CD4-positive, alpha-beta T cell (primary cell): ENCODE results near the gene ABHD17C. TPM values are rescaled to one million over a fixed set of nuclear protein-coding genes. Genes with fewer than 3 reads are reported as not detected.

ENCODE experiments used
- ATAC-seq: fragments of 200-7000 bp; cut with Tn5 transposase; one replicate; pipeline ENCODE4 v1.10.0; 2022; ENCODE audit warnings: mild to moderate bottlenecking; ENCODE audit not compliant: poor library complexity
- CTCF ChIA-PET: fragments of 350-600 bp; sonication (Branson Sonifier 250); formaldehyde crosslinking; loops from one replicate; lab custom pipeline; 2021; ENCODE audit warnings: antibody characterized with exemption, inconsistent platforms; lab: Charles Lee
- POLR2A ChIA-PET: fragments of 350-600 bp; sonication (Branson Sonifier 250); formaldehyde crosslinking; loops from one replicate; lab custom pipeline; 2021; ENCODE audit warnings: antibody characterized with exemption, inconsistent platforms; lab: Charles Lee
- DNase-seq, 14 experiments: peaks; one replicate each; pipeline ENCODE4 v3.0.0-alpha.2; 2013 to 2020; ENCODE audit warnings: mixed read lengths in 2 of 14
- H3K27ac ChIP-seq, 2 donors: one replicate each; pipeline versions ENCODE4 v1.5.1 to v1.7.0; 2013; ENCODE audit warnings: low read length in 2 of 2, low read depth in 1 of 2, mild to moderate bottlenecking in 1 of 2
- H3K27me3 ChIP-seq, 2 experiments: 1 replicate in 1 of 2; 2 replicates in 1 of 2; pipeline versions ENCODE4 v1.6.1 to v1.7.0; 2013; ENCODE audit warnings: low read length in 2 of 2, control low read depth in 1 of 2, mild to moderate bottlenecking in 1 of 2, moderate library complexity in 1 of 2; ENCODE audit not compliant: insufficient read depth in 2 of 2, control insufficient read depth in 1 of 2
- H3K36me3 ChIP-seq: one replicate; pipeline ENCODE4 v1.6.1; 2013; ENCODE audit warnings: low read length, control low read depth; ENCODE audit not compliant: insufficient read depth
- H3K4me1 ChIP-seq: one replicate; pipeline ENCODE4 v1.6.1; 2013; ENCODE audit warnings: low read length, control low read depth; ENCODE audit not compliant: insufficient read depth
- H3K4me3 ChIP-seq: one replicate; pipeline ENCODE4 v1.5.1; 2013; ENCODE audit warnings: mild to moderate bottlenecking, low read length, moderate library complexity
- H3K9me3 ChIP-seq, 2 experiments: 1 replicate in 1 of 2; 2 replicates in 1 of 2; pipeline versions ENCODE4 v1.6.1 to v1.7.0; 2013; ENCODE audit warnings: low read length in 2 of 2, mild to moderate bottlenecking in 2 of 2, control low read depth in 1 of 2, moderate library complexity in 1 of 2; ENCODE audit not compliant: control insufficient read depth in 1 of 2, insufficient read depth in 1 of 2
- H3K27ac Mint-ChIP-seq: one replicate; pipeline ENCODE4 v1.8.0; 2020; ENCODE audit warnings: mixed read lengths
- H3K27me3 Mint-ChIP-seq: one replicate; pipeline ENCODE4 v1.8.0; 2021; ENCODE audit warnings: mixed read lengths
- H3K36me3 Mint-ChIP-seq: one replicate; pipeline ENCODE4 v1.8.0; 2021; ENCODE audit warnings: low read depth, mixed read lengths
- H3K4me1 Mint-ChIP-seq: one replicate; pipeline ENCODE4 v1.8.0; 2021; ENCODE audit warnings: low read depth, mixed read lengths
- H3K4me3 Mint-ChIP-seq: one replicate; pipeline ENCODE4 v1.8.0; 2020; ENCODE audit warnings: mild to moderate bottlenecking, mixed read lengths
- H3K9me3 Mint-ChIP-seq: one replicate; pipeline ENCODE4 v1.8.0; 2020; ENCODE audit warnings: mixed read lengths
- CTCF ChIP-seq: fragments of 200-600 bp; IDR thresholded peaks from one replicate; pipeline ENCODE4 v1.8.0; 2022; ENCODE audit warnings: antibody characterized with exemption, mild to moderate bottlenecking
- intact Hi-C, 2 experiments: fragments of 100-400 bp; cut with DNase I in 1 of 2; cut with micrococcal nuclease in 1 of 2; formaldehyde crosslinking; loops; one replicate each; pipeline versions ENCODE4 v1.15.1 to v1.9.0; 2023 to 2025; cut with DNase I, micrococcal nuclease
- total RNA-seq, 174 experiments: library from RNA in 2 of 174; stranded (reverse) in 2 of 174; gene quantifications; one replicate each; pipeline ENCODE4 v1.2.3 and lab custom pipeline; 2021 to 2026

The ABHD17C gene
- total RNA-seq, 2 experiments from 2014 or later, result 0.33 to 0.59 TPM

DNA sequence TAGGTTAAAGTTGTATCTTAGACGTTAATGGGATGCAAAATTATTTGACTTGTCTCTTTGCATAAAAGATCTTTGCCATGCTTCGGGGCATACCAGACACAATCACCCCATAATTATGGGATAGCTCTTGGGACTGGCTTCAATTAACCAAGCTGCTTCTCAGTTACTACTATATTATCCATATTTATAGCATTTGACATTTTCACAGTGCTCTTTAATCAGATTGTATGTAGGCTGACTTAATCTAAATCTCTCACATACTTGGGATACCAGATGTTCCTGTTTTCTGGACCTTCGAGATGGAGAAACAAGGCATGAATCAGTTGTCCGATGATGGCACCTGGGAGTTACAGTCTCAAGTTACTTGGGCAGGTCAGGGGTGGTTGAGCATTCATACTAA lies 27.2 kb upstream of the ABHD17C start:
- Histone ChIP-seq H3K4me1 (no peaks in the 10 kb centered on the region), H3K9me3 (no peaks in the 10 kb centered on the region), H3K4me3 (no peak overlapping the region), H3K27ac (no peak overlapping the region), H3K27me3 (peaks cover 0 to 7% of the 10 kb centered on the region in 2 experiments), H3K36me3 (no peaks in the 10 kb centered on the region)
- CTCF ChIA-PET, result no interaction called here
- DNase-seq (no peak), ATAC-seq (no peak)
- intact Hi-C loops, result no loop called here
- H3K4me3 Mint-ChIP-seq, result no peak overlapping the region
- H3K4me1 Mint-ChIP-seq, result no peaks in the 10 kb centered on the region
- no peaks in the 10 kb centered on the region for H3K9me3 Mint-ChIP-seq
- H3K27ac Mint-ChIP-seq, result no peak overlapping the region
- H3K27me3 Mint-ChIP-seq, result peaks cover 33% of the 10 kb centered on the region
- no peaks in the 10 kb centered on the region for H3K36me3 Mint-ChIP-seq
- POLR2A ChIA-PET, result no interaction called here
- TF ChIP-seq CTCF, result no peak

GRCh38 chr15:80668546-80669236 lies 26.4 kb upstream of the ABHD17C start:
- TF ChIP-seq CTCF, result no peak
- ChIA-PET POLR2A (no interaction called here), CTCF (interaction anchor here (0.6 kb wide), 1 partner anchor 10 kb away, joined by 3 read pairs; no protein-coding TSS in a partner anchor)
- Mint-ChIP-seq H3K36me3 (no peaks in the 10 kb centered on the region), H3K9me3 (no peaks in the 10 kb centered on the region), H3K27me3 (peaks cover 31% of the 10 kb centered on the region), H3K4me3 (no peak overlapping the region), H3K4me1 (no peaks in the 10 kb centered on the region), H3K27ac (no peak overlapping the region)
- DNase-seq (no peak), ATAC-seq (no peak)
- Histone ChIP-seq H3K4me3 (no peak overlapping the region), H3K9me3 (no peaks in the 10 kb centered on the region), H3K36me3 (no peaks in the 10 kb centered on the region), H3K4me1 (no peaks in the 10 kb centered on the region), H3K27me3 (peaks cover 0 to 4% of the 10 kb centered on the region in 2 experiments), H3K27ac (no peak overlapping the region)
- intact Hi-C loops, result no loop called here

DNA sequence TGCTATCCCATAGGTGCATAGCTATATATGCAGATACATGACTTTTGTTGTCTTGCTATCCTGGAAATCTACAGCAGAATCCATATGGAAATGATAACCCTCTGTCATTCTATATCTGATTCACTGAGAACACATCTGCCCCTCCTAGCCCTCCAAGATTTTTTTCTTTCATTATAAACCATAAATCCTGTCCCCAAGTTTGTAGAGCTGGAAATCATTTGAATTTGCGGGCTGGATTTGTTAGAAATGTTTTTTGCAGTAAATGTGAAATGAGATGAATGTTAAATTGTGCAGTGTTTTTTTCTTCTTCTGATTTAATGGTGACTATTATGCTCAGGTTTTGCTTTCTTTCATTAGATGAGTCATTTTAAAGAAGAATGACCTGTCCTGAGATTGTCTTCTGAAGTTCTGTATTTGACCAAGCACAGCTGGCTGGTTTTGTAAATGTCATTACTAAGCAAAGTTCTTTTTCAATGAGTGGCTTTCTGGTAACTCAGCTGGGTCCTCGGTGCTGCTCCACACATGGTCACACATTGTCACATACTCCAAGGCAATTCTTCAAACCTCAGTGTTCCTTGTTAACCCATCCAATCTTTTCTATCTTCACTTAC lies 25.3 kb upstream of the ABHD17C start:
- ATAC-seq (no peak), DNase-seq (no peak)
- H3K27me3 Mint-ChIP-seq, result peaks cover 31% of the 10 kb centered on the region
- H3K4me1 ChIP-seq, result no peaks in the 10 kb centered on the region
- H3K27me3 ChIP-seq, result peaks cover 0 to 6% of the 10 kb centered on the region in 2 experiments
- POLR2A ChIA-PET, result no interaction called here
- H3K9me3 ChIP-seq, result no peaks in the 10 kb centered on the region
- no peaks in the 10 kb centered on the region for H3K9me3 Mint-ChIP-seq
- no peak overlapping the region for H3K4me3 Mint-ChIP-seq
- H3K27ac ChIP-seq, result no peak overlapping the region
- H3K36me3 ChIP-seq, result no peaks in the 10 kb centered on the region
- intact Hi-C loops, result no loop called here
- H3K4me1 Mint-ChIP-seq, result no peaks in the 10 kb centered on the region
- H3K27ac Mint-ChIP-seq, result no peak overlapping the region
- no peaks in the 10 kb centered on the region for H3K36me3 Mint-ChIP-seq
- H3K4me3 ChIP-seq, result no peak overlapping the region
- TF ChIP-seq CTCF, result no peak
- CTCF ChIA-PET, result interaction anchor here (0.6 kb wide), 1 partner anchor 9 kb away, joined by 3 read pairs; no protein-coding TSS in a partner anchor
